Vagina (tissue), 2 donors: ENCODE measurements around the gene LAMC3.

Experiments
- CTCF ChIP-seq, 3 experiments: fragments of 450-650 bp in 2 of 3; fragments of 200-600 bp in 1 of 3; sonication (generic) in 1 of 3; IDR thresholded peaks; one replicate each; pipeline ENCODE4 v1.5.1; 2017 to 2019; ENCODE audit warnings: antibody characterized with exemption in 3 of 3, mild to moderate bottlenecking in 2 of 3, moderate library complexity in 2 of 3
- POLR2A ChIP-seq, 2 donors: fragments of 450-650 bp; IDR thresholded peaks; one replicate each; pipeline ENCODE4 v1.6.1; 2017; ENCODE audit warnings: antibody characterized with exemption in 2 of 2, mild to moderate bottlenecking in 2 of 2, moderate library complexity in 2 of 2
- POLR2AphosphoS5 ChIP-seq, 2 donors: sonication (generic); formaldehyde crosslinking; IDR thresholded peaks; one replicate each; pipeline ENCODE4 v1.9.0; 2017; ENCODE audit warnings: antibody characterized with exemption in 2 of 2, mild to moderate bottlenecking in 2 of 2, low read depth in 1 of 2; ENCODE audit not compliant: insufficient read depth in 1 of 2

- no peak for TF ChIP-seq CTCF (IDR thresholded peaks at IDR 0.05)
- no peak for TF ChIP-seq POLR2AphosphoS5 (IDR thresholded peaks at IDR 0.05; ENCODE audit: insufficient read depth in 1 of 2, low read depth in 1 of 2)
- TF ChIP-seq POLR2A (IDR thresholded peaks at IDR 0.05) = no peak
Observed at GRCh38 chr9:131049829-131050715, 41.1 kb downstream of the LAMC3 start.
